Fibroblast of the aortic adventitia (primary cell): Measurements from ENCODE around the gene COL19A1. TPM values are rescaled to one million over a fixed set of nuclear protein-coding genes. Genes with fewer than 3 reads are reported as not detected.

ENCODE experiments used
- DNase-seq: peaks from one replicate; pipeline ENCODE4 v3.0.0-alpha.2; 2010; ENCODE audit warnings: low read depth
- H3K4me3 ChIP-seq: 2 replicates; pipeline ENCODE4 v1.5.1; 2011; ENCODE audit warnings: low read depth, mild to moderate bottlenecking, control low read depth, low read length, moderate library complexity
- CTCF ChIP-seq: IDR thresholded peaks from 2 replicates; pipeline ENCODE4 v1.5.1; 2011; ENCODE audit warnings: mild to moderate bottlenecking, low read length, control low read depth, inconsistent platforms; ENCODE audit not compliant: insufficient read depth
- total RNA-seq: library from RNA; depleted of rRNA; stranded (reverse); fragments of >200 nt; gene quantifications from 2 replicates; pipeline ENCODE4 v1.2.3, GENCODE V29; 2012; ENCODE audit warnings: low replicate concordance

COL19A1 gene
- total RNA-seq, 1 donor: 0.09 TPM

DNA sequence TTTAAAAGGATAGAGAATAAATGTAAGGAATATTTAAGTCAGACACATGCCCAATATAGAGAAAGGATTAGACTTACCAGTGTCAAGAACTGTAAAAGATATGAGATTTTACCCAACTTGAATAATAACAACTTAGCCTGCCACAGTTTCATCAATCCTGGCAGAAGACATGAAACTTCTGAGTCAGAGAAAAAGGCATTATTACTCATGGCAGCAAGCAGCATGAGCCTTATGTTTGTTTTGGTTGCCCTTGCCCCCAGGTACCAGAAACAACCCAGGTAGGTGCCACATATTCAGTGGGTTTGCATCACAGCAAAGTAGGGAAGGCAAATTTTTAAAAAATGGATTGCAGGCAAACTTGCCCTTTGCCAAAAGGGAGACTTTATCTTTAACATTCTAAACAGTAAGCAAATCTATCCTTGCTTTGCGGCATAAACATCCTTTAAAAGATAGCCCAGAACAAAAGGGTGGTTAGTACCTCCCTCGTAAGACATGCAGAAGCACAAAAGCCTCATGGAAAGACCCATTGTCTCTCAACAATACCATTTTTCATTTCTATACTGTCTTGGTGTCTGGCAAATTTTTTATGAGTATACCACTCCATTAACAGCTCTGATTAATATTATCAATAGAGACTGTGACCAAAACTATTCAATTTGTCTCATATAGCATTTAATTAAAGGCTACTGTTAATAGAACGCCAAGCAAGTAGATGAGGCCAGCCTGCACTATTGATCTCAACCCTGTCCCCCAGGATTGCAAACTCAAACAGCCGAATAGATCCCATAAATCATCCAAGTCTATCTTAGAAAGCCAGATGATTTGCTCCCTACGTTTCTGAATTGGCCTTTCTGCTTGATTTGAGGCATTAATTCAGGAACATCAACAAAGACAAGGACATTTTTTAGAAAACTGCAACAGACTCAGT lies 185.1 kb downstream of the COL19A1 start:
- no peak for TF ChIP-seq CTCF
- no peak for DNase-seq
- no peak overlapping the region for H3K4me3 ChIP-seq

- H3K4me3 ChIP-seq: no peak overlapping the region
- DNase-seq: no peak
- no peak for TF ChIP-seq CTCF
Observed at GRCh38 chr6:70059039-70059719, 192.8 kb downstream of the COL19A1 start.

GRCh38 chr6:70060680-70061079 lies 194.3 kb downstream of the COL19A1 start:
- TF ChIP-seq CTCF: no peak
- DNase-seq: no peak
- H3K4me3 ChIP-seq: no peak overlapping the region

DNA sequence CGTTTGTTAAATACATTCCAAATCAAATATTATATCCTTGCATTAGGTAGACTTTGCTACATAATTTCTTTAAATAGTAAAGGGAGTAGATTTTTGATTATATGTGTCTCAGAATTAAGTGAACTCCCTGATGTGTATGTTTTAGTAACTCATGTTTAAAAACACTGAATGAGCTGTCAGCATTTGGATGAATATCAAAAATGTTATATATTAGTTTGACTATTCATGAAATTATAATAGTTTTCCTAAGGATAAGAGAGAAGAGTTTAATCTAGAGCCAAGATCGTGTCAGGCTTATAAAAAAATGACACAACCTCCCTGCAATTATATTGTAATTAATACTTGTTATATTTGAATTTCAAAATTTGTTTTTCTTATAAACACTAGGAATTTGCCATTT lies 195.2 kb downstream of the COL19A1 start:
- TF ChIP-seq CTCF: no peak

GRCh38 chr6:70062010-70062409 lies 195.7 kb downstream of the COL19A1 start:
- TF ChIP-seq CTCF: no peak

More for the DNA sequence above, 195.2 kb downstream of the COL19A1 start:
- H3K4me3 ChIP-seq: no peak overlapping the region
- DNase-seq: no peak

GRCh38 chr6:70072540-70073179 lies 206.3 kb downstream of the COL19A1 start:
- H3K4me3 ChIP-seq: no peak overlapping the region
- no peak for DNase-seq
- TF ChIP-seq CTCF: no peak

More at GRCh38 chr6:70062010-70062409, 195.7 kb downstream of the COL19A1 start:
- H3K4me3 ChIP-seq: no peak overlapping the region
- no peak for DNase-seq
